DOHH2 (cell line): Measurements from ENCODE around the gene TUBB4A.
"Not testable (repeated sequence)": the region's sequence is repeated elsewhere in the genome, so short reads cannot be mapped to it uniquely, and the experiment has no call there.

Experiments used
- H3F3A ChIP-seq: fragments of 200-600 bp; sonication (generic), shearing (Covaris generic); 2 replicates; pipeline ENCODE4 v1.6.0; 2016; ENCODE audit warnings: antibody characterized with exemption, mild to moderate bottlenecking; ENCODE audit not compliant: control insufficient read depth, insufficient read depth
- H3K27ac ChIP-seq: fragments of 200-600 bp; sonication (generic); 2 replicates; pipeline ENCODE4 v1.5.1; 2014; ENCODE audit warnings: low read depth, mild to moderate bottlenecking, low read length, moderate library complexity
- H3K27me3 ChIP-seq: fragments of 200-600 bp; sonication (generic); 2 replicates; pipeline ENCODE4 v1.6.1; 2014; ENCODE audit warnings: mild to moderate bottlenecking, low read length, mixed read lengths; ENCODE audit not compliant: control insufficient read depth
- H3K36me3 ChIP-seq: fragments of 200-600 bp; sonication (generic); 2 replicates; pipeline ENCODE4 v1.6.1; 2014; ENCODE audit warnings: mild to moderate bottlenecking, low read length, moderate library complexity, mixed read lengths; ENCODE audit not compliant: control insufficient read depth
- H3K4me1 ChIP-seq: fragments of 200-600 bp; sonication (generic); 2 replicates; pipeline ENCODE4 v1.6.1; 2014; ENCODE audit warnings: mild to moderate bottlenecking, low read length, mixed read lengths; ENCODE audit not compliant: control insufficient read depth
- H3K4me2 ChIP-seq: fragments of 200-600 bp; sonication (generic); 2 replicates; pipeline ENCODE4 v1.6.0; 2014; ENCODE audit warnings: mild to moderate bottlenecking, low read length, moderate library complexity
- H3K4me3 ChIP-seq: fragments of 200-600 bp; sonication (generic); 2 replicates; pipeline ENCODE4 v1.5.1; 2014; ENCODE audit warnings: mild to moderate bottlenecking, low read length, mixed read lengths
- H3K79me2 ChIP-seq: fragments of 200-600 bp; sonication (generic); 2 replicates; pipeline ENCODE4 v1.6.1; 2014; ENCODE audit warnings: mild to moderate bottlenecking, low read length, mixed read lengths; ENCODE audit not compliant: control insufficient read depth
- H3K9me2 ChIP-seq: fragments of 200-600 bp; sonication (generic); replicated peaks from 2 replicates; pipeline ENCODE4 v1.6.1; 2014; ENCODE audit warnings: mild to moderate bottlenecking, low read length, mixed read lengths; ENCODE audit not compliant: control insufficient read depth
- H3K9me3 ChIP-seq: fragments of 200-600 bp; sonication (generic); 2 replicates; pipeline ENCODE4 v1.6.1; 2014; ENCODE audit warnings: antibody characterized with exemption, low read length, mixed read lengths; ENCODE audit not compliant: control insufficient read depth, insufficient read depth
- H4K20me1 ChIP-seq: fragments of 200-600 bp; sonication (generic); 2 replicates; pipeline ENCODE4 v1.6.0; 2014; ENCODE audit warnings: low read depth, mild to moderate bottlenecking, antibody characterized with exemption, low read length, moderate library complexity; ENCODE audit not compliant: control insufficient read depth, insufficient read depth
- CTCF ChIP-seq: fragments of 200-600 bp; sonication (generic); IDR thresholded peaks from one replicate; pipeline ENCODE4 v1.5.1; 2014; ENCODE audit warnings: antibody characterized with exemption, mild to moderate bottlenecking, low read depth, low read length; ENCODE audit not compliant: poor library complexity, severe bottlenecking
- EZH2phosphoT487 ChIP-seq: fragments of 200-600 bp; sonication (generic); IDR thresholded peaks from 2 replicates; pipeline ENCODE4 v1.6.1; 2017; ENCODE audit warnings: borderline replicate concordance, mild to moderate bottlenecking, antibody characterized with exemption, low read length, moderate library complexity, mixed read lengths

The TUBB4A gene

GRCh38 chr19:6509118-6509971 is 7.2 kb upstream of the TUBB4A start:
- Histone ChIP-seq H4K20me1 (no peaks in the 10 kb centered on the region), H3K9me3 (no peaks in the 10 kb centered on the region), H3K4me3 (no peak overlapping the region), H3K4me1 (peaks cover 4% of the 10 kb centered on the region; the same call in 1 of the 2 replicates), H3K27me3 (no peaks in the 10 kb centered on the region), H3K36me3 (no peaks in the 10 kb centered on the region), H3K9me2 (no peaks in the 10 kb centered on the region), H3K79me2 (no peaks in the 10 kb centered on the region), H3K4me2 (no peak overlapping the region), H3K27ac (no peak overlapping the region), H3F3A (no peaks in the 10 kb centered on the region)
- no peak for TF ChIP-seq EZH2phosphoT487
- TF ChIP-seq CTCF = no peak

- not testable (repeated sequence) for H3K36me3 ChIP-seq, H3K4me3 ChIP-seq, H4K20me1 ChIP-seq, H3K27me3 ChIP-seq, H3K4me1 ChIP-seq, H3K9me3 ChIP-seq, H3K9me2 ChIP-seq, H3K27ac ChIP-seq, H3F3A ChIP-seq, H3K79me2 ChIP-seq, H3K4me2 ChIP-seq
These were observed 6.1 kb upstream of the TUBB4A start for GRCh38 chr19:6508028-6508771.

- peaks cover 34% of the 10 kb centered on the region for H3K27me3 ChIP-seq
- H3K9me3 ChIP-seq = no peaks in the 10 kb centered on the region
- no peak overlapping the region for H3K27ac ChIP-seq
- no peaks in the 10 kb centered on the region for H3K9me2 ChIP-seq
- no peaks in the 10 kb centered on the region for H3F3A ChIP-seq
- H3K4me3 ChIP-seq = no peak overlapping the region
- H3K4me2 ChIP-seq = no peak overlapping the region
- H4K20me1 ChIP-seq = no peaks in the 10 kb centered on the region
- H3K4me1 ChIP-seq = peaks cover 18% of the 10 kb centered on the region
- no peaks in the 10 kb centered on the region for H3K79me2 ChIP-seq
- no peaks in the 10 kb centered on the region for H3K36me3 ChIP-seq
- no peak for TF ChIP-seq CTCF
These were observed 1.5 kb upstream of the TUBB4A start for GRCh38 chr19:6503407-6504201.
